CD14-positive monocyte (primary cell): Measurements from ENCODE around the gene TTC39A. TPM values are rescaled to one million over a fixed set of nuclear protein-coding genes. Genes with fewer than 3 reads are reported as not detected.

ENCODE experiments used
- DNase-seq, 3 donors: peaks; one replicate each; pipeline ENCODE4 v3.0.0-alpha.2; 2011 to 2022
- H2AFZ ChIP-seq: 2 replicates; pipeline ENCODE4 v1.6.0; 2012; ENCODE audit warnings: mild to moderate bottlenecking, low read depth, low read length, inconsistent platforms; ENCODE audit not compliant: insufficient read depth, poor library complexity, severe bottlenecking
- H3K27ac ChIP-seq, 2 donors: 1 replicate in 1 of 2; 2 replicates in 1 of 2; pipeline ENCODE4 v1.5.1; 2012 to 2013; ENCODE audit warnings: low read length in 2 of 2, control low read depth in 1 of 2, inconsistent platforms in 1 of 2, low read depth in 1 of 2, mild to moderate bottlenecking in 1 of 2
- H3K27me3 ChIP-seq, 2 donors: one replicate each; pipeline versions ENCODE4 v1.6.0 to v1.6.1; 2011 to 2013; ENCODE audit warnings: low read length in 2 of 2; ENCODE audit not compliant: control insufficient read depth in 2 of 2, insufficient read depth in 2 of 2
- H3K36me3 ChIP-seq, 2 donors: replicated peaks in 1 of 2; 1 replicate in 1 of 2; 2 replicates in 1 of 2; pipeline versions ENCODE4 v1.5.1 to v1.6.1; 2012 to 2013; ENCODE audit warnings: low read length in 2 of 2, control low read depth in 1 of 2, inconsistent platforms in 1 of 2, mild to moderate bottlenecking in 1 of 2; ENCODE audit not compliant: insufficient read depth in 2 of 2, control insufficient read depth in 1 of 2
- H3K4me1 ChIP-seq, 2 donors: 1 replicate in 1 of 2; 2 replicates in 1 of 2; pipeline versions ENCODE4 v1.5.1 to v1.6.1; 2012 to 2013; ENCODE audit warnings: low read length in 2 of 2, control low read depth in 1 of 2, inconsistent platforms in 1 of 2, mild to moderate bottlenecking in 1 of 2, moderate library complexity in 1 of 2; ENCODE audit not compliant: insufficient read depth in 2 of 2, control insufficient read depth in 1 of 2
- H3K4me2 ChIP-seq: replicated peaks from 2 replicates; pipeline ENCODE3; 2012; ENCODE audit warnings: low read length, moderate library complexity, mild to moderate bottlenecking; ENCODE audit not compliant: poor library complexity, severe bottlenecking; ENCODE audit errors: extremely low read depth
- H3K4me3 ChIP-seq, 3 experiments: fragments of 200-600 bp in 1 of 3; sonication (generic) in 1 of 3; replicated peaks in 1 of 3; 1 replicate in 2 of 3; 2 replicates in 1 of 3; pipeline ENCODE4 v1.5.1; 2011 to 2013; ENCODE audit warnings: low read length in 3 of 3, mild to moderate bottlenecking in 3 of 3, control low read depth in 2 of 3, low read depth in 2 of 3, inconsistent platforms in 1 of 3, moderate library complexity in 1 of 3
- H3K79me2 ChIP-seq: 2 replicates; pipeline ENCODE4 v1.6.0; 2012; ENCODE audit warnings: mild to moderate bottlenecking, control low read depth, inconsistent platforms, low read length, moderate library complexity; ENCODE audit not compliant: insufficient read depth
- H3K9ac ChIP-seq: 2 replicates; pipeline ENCODE4 v1.6.0; 2017; ENCODE audit warnings: low read length, mild to moderate bottlenecking; ENCODE audit not compliant: insufficient read depth, poor library complexity, severe bottlenecking
- H3K9me3 ChIP-seq, 2 donors: replicated peaks in 1 of 2; 1 replicate in 1 of 2; 2 replicates in 1 of 2; pipeline versions ENCODE4 v1.5.1 to v1.6.1; 2012 to 2013; ENCODE audit warnings: low read length in 2 of 2, control low read depth in 1 of 2; ENCODE audit not compliant: control insufficient read depth in 1 of 2, insufficient read depth in 1 of 2
- H4K20me1 ChIP-seq: 2 replicates; pipeline ENCODE4 v1.6.0; 2012; ENCODE audit warnings: mild to moderate bottlenecking, low read length, control low read depth, moderate library complexity; ENCODE audit not compliant: insufficient read depth
- H3K27ac Mint-ChIP-seq, 7 donors: one replicate each; pipeline ENCODE4 v1.8.0; 2020; ENCODE audit warnings: mild to moderate bottlenecking in 7 of 7, mixed read lengths in 7 of 7, moderate library complexity in 6 of 7, inconsistent platforms in 2 of 7
- H3K27me3 Mint-ChIP-seq, 3 donors: one replicate each; pipeline ENCODE4 v1.8.0; 2021 to 2022; ENCODE audit warnings: low read depth in 3 of 3, mild to moderate bottlenecking in 3 of 3, mixed read lengths in 3 of 3, moderate library complexity in 3 of 3, inconsistent platforms in 1 of 3
- H3K36me3 Mint-ChIP-seq, 2 donors: one replicate each; pipeline ENCODE4 v1.8.0; 2020; ENCODE audit warnings: mixed read lengths in 2 of 2, inconsistent platforms in 1 of 2, mild to moderate bottlenecking in 1 of 2
- H3K4me1 Mint-ChIP-seq: one replicate; pipeline ENCODE4 v1.8.0; 2020; ENCODE audit warnings: mild to moderate bottlenecking, mixed read lengths
- H3K4me3 Mint-ChIP-seq, 2 donors: one replicate each; pipeline ENCODE4 v1.8.0; 2020; ENCODE audit warnings: mild to moderate bottlenecking in 2 of 2, mixed read lengths in 2 of 2, moderate library complexity in 1 of 2
- H3K9me3 Mint-ChIP-seq, 7 donors: one replicate each; pipeline ENCODE4 v1.8.0; 2020 to 2022; ENCODE audit warnings: mixed read lengths in 7 of 7, mild to moderate bottlenecking in 6 of 7, moderate library complexity in 6 of 7, inconsistent platforms in 2 of 7
- CTCF ChIP-seq: fragments of 200-600 bp; IDR thresholded peaks from one replicate; pipeline ENCODE4 v1.8.0; 2022; ENCODE audit warnings: antibody characterized with exemption, mild to moderate bottlenecking
- WGBS: methylation state at CpG from one replicate; pipeline ENCODE4 v1.1.5; 2013; ENCODE audit warnings: missing lambda C conversion rate; ENCODE audit not compliant: insufficient coverage; 5-methylcytosine and 5-hydroxymethylcytosine counted together
- intact Hi-C, 2 donors: fragments of 100-400 bp; cut with micrococcal nuclease; formaldehyde crosslinking; loops; one replicate each; pipeline versions ENCODE4 v1.15.0 to v1.15.1; 2023
- polyA plus RNA-seq, 3 donors: library from polyadenylated mRNA; depleted of rRNA in 1 of 3; unstranded in 2 of 3; stranded (reverse) in 1 of 3; fragments of 300-500 nt in 2 of 3; fragments of >200 nt in 1 of 3; fragmentation: Illumina TruSeq in 2 of 3; gene quantifications; 1 replicate in 2 of 3; 2 replicates in 1 of 3; pipeline ENCODE4 v1.2.3, GENCODE V29; 2012 to 2021

TTC39A gene
- polyA plus RNA-seq, 3 donors: 0.16 TPM; not detected in 2

GRCh38 chr1:51342591-51343206, 12.3 kb upstream of the TTC39A start:
- Histone ChIP-seq H2AFZ (no peak overlapping the region), H3K79me2 (no peaks in the 10 kb centered on the region), H3K27me3 (peaks cover 32 to 42% of the 10 kb centered on the region in 2 donors), H3K4me1 (no peaks in the 10 kb centered on the region), H3K4me2 (no peak overlapping the region), H3K27ac (no peak overlapping the region), H3K9me3 (no peaks in the 10 kb centered on the region), H4K20me1 (no peaks in the 10 kb centered on the region), H3K36me3 (no peaks in the 10 kb centered on the region), H3K4me3 (no peak overlapping the region), H3K9ac (no peak overlapping the region)
- 95% methylated on average over 6 of the region's 9 CpGs for WGBS
- Mint-ChIP-seq H3K36me3 (peaks cover 0 to 2% of the 10 kb centered on the region in 2 donors), H3K27me3 (peaks cover 34 to 51% (median 38%) of the 10 kb centered on the region in 3 donors), H3K27ac (peak overlapping the region in 1 of 7 donors; percentile 30), H3K4me3 (no peak overlapping the region), H3K9me3 (peaks cover 0 to 4% (median 0%) of the 10 kb centered on the region in 7 donors), H3K4me1 (no peaks in the 10 kb centered on the region)
- no peak for DNase-seq
- no peak for TF ChIP-seq CTCF
- intact Hi-C loops: no loop called here

DNA sequence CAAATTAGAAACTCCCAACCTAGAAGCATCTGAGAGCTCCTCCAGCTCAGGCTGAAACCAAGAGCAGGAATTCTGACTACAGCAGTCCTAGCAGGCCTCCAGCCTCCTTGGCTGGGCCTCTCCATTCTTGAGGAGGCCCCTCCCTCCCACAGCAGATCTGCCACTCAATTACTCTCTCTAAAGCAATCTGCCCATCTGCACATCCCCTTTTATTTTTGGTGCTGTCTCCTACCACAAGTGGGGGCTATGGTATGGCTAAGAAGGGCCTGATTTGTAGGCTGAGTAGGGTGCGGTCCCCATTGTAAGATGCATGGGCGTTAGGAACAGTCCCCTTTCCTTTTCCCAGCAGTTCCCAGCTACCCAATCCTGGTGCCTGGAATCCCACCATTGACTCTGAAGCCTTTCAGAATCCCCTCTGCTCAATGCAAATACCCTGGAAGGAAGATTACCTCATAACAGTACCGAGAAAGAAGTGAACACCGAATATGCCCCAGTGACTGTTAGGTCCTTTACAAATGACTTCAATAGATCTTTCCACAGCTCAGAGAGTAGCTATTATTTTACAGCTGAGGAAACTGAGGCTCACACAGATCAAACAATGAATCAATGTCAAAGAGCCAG, 11.6 kb upstream of the TTC39A start:
- no peaks in the 10 kb centered on the region for H3K4me1 ChIP-seq
- peaks cover 31 to 49% (median 38%) of the 10 kb centered on the region in 3 donors for H3K27me3 Mint-ChIP-seq
- 79% methylated on average over 2 of the region's 4 CpGs for WGBS
- no peak overlapping the region for H3K9ac ChIP-seq
- H3K79me2 ChIP-seq: no peaks in the 10 kb centered on the region
- H3K9me3 Mint-ChIP-seq: peaks cover 0 to 4% (median 2%) of the 10 kb centered on the region in 7 donors
- intact Hi-C loops: no loop called here
- no peak overlapping the region for H3K4me3 ChIP-seq
- no peak overlapping the region for H3K4me2 ChIP-seq
- DNase-seq: no peak
- no peaks in the 10 kb centered on the region for H3K4me1 Mint-ChIP-seq
- no peak overlapping the region for H3K4me3 Mint-ChIP-seq
- no peaks in the 10 kb centered on the region for H3K9me3 ChIP-seq
- no peak overlapping the region for H3K27ac Mint-ChIP-seq
- no peaks in the 10 kb centered on the region for H3K36me3 ChIP-seq
- H2AFZ ChIP-seq: no peak overlapping the region
- no peak overlapping the region for H3K27ac ChIP-seq
- peaks cover 0 to 2% of the 10 kb centered on the region in 2 donors for H3K36me3 Mint-ChIP-seq
- H4K20me1 ChIP-seq: no peaks in the 10 kb centered on the region
- no peak for TF ChIP-seq CTCF
- peaks cover 32 to 39% of the 10 kb centered on the region in 2 donors for H3K27me3 ChIP-seq
